Measurements from ENCODE around the gene SOX18. TPM values are rescaled to one million over a fixed set of nuclear protein-coding genes. Genes with fewer than 3 reads are reported as not detected.

Gene SOX18
- total and polyA plus RNA-seq, 2 of the 13 experiments (the other 11 are each of a cell fraction or from before 2014, with no cell fraction given), result 1.6 to 1.9 TPM

DNA sequence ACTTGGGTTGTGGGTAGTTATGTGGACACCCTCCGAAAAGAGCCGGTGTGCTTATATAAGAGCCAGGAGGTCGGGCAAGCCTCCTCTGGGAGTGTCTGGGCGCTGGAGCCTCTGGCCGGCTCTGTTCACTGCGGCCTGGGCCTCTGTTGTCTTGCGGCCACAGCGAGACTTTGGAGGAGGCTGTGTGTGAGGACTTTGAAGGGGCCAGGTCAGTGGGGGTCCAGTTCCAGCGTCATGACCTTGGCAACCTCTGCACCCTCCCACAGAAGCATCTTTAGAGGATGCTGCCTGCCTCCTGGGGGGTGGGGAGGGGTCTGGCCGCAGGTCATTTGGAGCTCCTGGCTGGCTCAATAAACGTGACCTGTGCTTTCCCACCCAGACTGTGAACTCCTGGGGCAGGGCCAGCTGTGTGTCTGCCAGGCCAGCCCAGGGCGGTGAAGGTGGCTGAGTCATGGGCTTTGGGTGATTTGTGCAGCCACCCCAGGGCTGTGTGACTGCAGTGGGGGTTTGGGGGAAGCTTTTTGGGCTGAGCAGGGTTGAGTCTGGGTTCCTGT, 14.8 kb upstream of the SOX18 start (continued):
- no peak for TF ChIP-seq BCLAF1 (IDR thresholded peaks at IDR 0.05)
- no peak for TF ChIP-seq ZNF776 (CRISPR knock-in tag; IDR thresholded peaks at IDR 0.05)
- no peak; the same call in 1 of the 2 replicates for TF ChIP-seq ZNF546 (CRISPR knock-in tag; conservative IDR thresholded peaks at IDR 0.05)
- TF ChIP-seq NFYB (CRISPR knock-in tag; IDR thresholded peaks at IDR 0.05), result no peak
- no peak for TF ChIP-seq MAF1 (CRISPR knock-in tag; IDR thresholded peaks at IDR 0.05; ENCODE audit: borderline replicate concordance)
- no peak for TF ChIP-seq SAP130 (CRISPR knock-in tag; IDR thresholded peaks at IDR 0.05; ENCODE audit: low read depth)
- TF ChIP-seq ZNF333 (CRISPR knock-in tag; IDR thresholded peaks at IDR 0.05; ENCODE audit: borderline replicate concordance), result no peak
- no peak for TF ChIP-seq ZNF30 (CRISPR knock-in tag; IDR thresholded peaks at IDR 0.05)
- no peak for TF ChIP-seq REXO4 (CRISPR knock-in tag; IDR thresholded peaks at IDR 0.05; ENCODE audit: borderline replicate concordance)
- 0 out of 2 replicates have a peak, but pooled peaks have one; percentile 75 for TF ChIP-seq ZNF75D (CRISPR knock-in tag; IDR thresholded peaks at IDR 0.05; ENCODE audit: borderline replicate concordance)
- no peak for TF ChIP-seq ZNF709 (CRISPR knock-in tag; IDR thresholded peaks at IDR 0.05)
- TF ChIP-seq ARNT2 (CRISPR knock-in tag; IDR thresholded peaks at IDR 0.05; ENCODE audit: low read depth), result no peak
- TF ChIP-seq HMG20B (CRISPR knock-in tag; conservative IDR thresholded peaks at IDR 0.05), result no peak
- TF ChIP-seq ZHX1 (CRISPR knock-in tag; IDR thresholded peaks at IDR 0.05; ENCODE audit: low read depth), result no peak
- no peak for TF ChIP-seq ASH2L (IDR thresholded peaks at IDR 0.05; ENCODE audit: insufficient read length, low read depth, low read length)
- TF ChIP-seq GLMP (CRISPR knock-in tag; IDR thresholded peaks at IDR 0.05; ENCODE audit: borderline replicate concordance), result no peak
- TF ChIP-seq, protein P1, sequence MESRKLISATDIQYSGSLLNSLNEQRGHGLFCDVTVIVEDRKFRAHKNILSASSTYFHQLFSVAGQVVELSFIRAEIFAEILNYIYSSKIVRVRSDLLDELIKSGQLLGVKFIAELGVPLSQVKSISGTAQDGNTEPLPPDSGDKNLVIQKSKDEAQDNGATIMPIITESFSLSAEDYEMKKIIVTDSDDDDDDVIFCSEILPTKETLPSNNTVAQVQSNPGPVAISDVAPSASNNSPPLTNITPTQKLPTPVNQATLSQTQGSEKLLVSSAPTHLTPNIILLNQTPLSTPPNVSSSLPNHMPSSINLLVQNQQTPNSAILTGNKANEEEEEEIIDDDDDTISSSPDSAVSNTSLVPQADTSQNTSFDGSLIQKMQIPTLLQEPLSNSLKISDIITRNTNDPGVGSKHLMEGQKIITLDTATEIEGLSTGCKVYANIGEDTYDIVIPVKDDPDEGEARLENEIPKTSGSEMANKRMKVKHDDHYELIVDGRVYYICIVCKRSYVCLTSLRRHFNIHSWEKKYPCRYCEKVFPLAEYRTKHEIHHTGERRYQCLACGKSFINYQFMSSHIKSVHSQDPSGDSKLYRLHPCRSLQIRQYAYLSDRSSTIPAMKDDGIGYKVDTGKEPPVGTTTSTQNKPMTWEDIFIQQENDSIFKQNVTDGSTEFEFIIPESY (CRISPR knock-in tag; IDR thresholded peaks at IDR 0.05), result no peak
- TF ChIP-seq HNRNPUL1 (IDR thresholded peaks at IDR 0.05; ENCODE audit: low read depth, low read length), result no peak
- peak; percentile 25; the same call in 1 of the 2 replicates for TF ChIP-seq AKAP8 (CRISPR knock-in tag; IDR thresholded peaks at IDR 0.05)
- no peak for TF ChIP-seq MIER3 (CRISPR knock-in tag; IDR thresholded peaks at IDR 0.05; ENCODE audit: borderline replicate concordance)
- TF ChIP-seq KDM2A (CRISPR knock-in tag; IDR thresholded peaks at IDR 0.05; ENCODE audit: borderline replicate concordance, low read depth), result no peak
- no peak for TF ChIP-seq ZBTB7B (CRISPR knock-in tag; IDR thresholded peaks at IDR 0.05)
- TF ChIP-seq SP5 (CRISPR knock-in tag; IDR thresholded peaks at IDR 0.05; ENCODE audit: borderline replicate concordance, low read depth), result no peak

Measured in HepG2 (cell line).